H1 (cell line): Measurements from ENCODE around the gene DTWD1. TPM values are rescaled to one million over a fixed set of nuclear protein-coding genes. Genes with fewer than 3 reads are reported as not detected.

Experiments used
- CTCF ChIA-PET: fragments of 300-600 bp; sonication (Branson Sonifier 250); formaldehyde crosslinking; loops from one replicate; lab custom pipeline; 2021; ENCODE audit not compliant: partially characterized antibody; lab: Charles Lee
- POLR2A ChIA-PET: fragments of 300-600 bp; sonication (Branson Sonifier 250); formaldehyde crosslinking; loops from one replicate; lab custom pipeline; 2021; ENCODE audit warnings: inconsistent platforms; ENCODE audit not compliant: partially characterized antibody; lab: Charles Lee
- DNase-seq, 2 experiments: peaks; one replicate each; pipeline versions ENCODE4 v3.0.0 to v3.0.0-alpha.2; 2010 to 2022; ENCODE audit warnings: low spot score in 2 of 2, low read depth in 1 of 2, mixed read lengths in 1 of 2
- FAIRE-seq: peaks from 2 replicates; lab custom pipeline; 2011; peaks lifted over from hg19 to GRCh38; lab: Jason Lieb, UNC
- H2AFZ ChIP-seq: 2 replicates; pipeline ENCODE4 v1.8.1; 2012; ENCODE audit warnings: low read length, inconsistent platforms
- H2AK5ac ChIP-seq: 2 replicates; pipeline ENCODE4 v1.6.1; 2013; ENCODE audit warnings: low read depth, low read length
- H2BK120ac ChIP-seq: replicated peaks from 2 replicates; pipeline ENCODE3; 2013; ENCODE audit warnings: low read depth, low read length, inconsistent platforms
- H2BK12ac ChIP-seq: 2 replicates; pipeline ENCODE4 v1.6.1; 2013; ENCODE audit warnings: low read depth, low read length
- H2BK15ac ChIP-seq: 2 replicates; pipeline ENCODE4 v1.6.1; 2013; ENCODE audit warnings: low read length
- H2BK20ac ChIP-seq: 2 replicates; pipeline ENCODE4 v1.6.1; 2013; ENCODE audit warnings: low read length
- H2BK5ac ChIP-seq: 2 replicates; pipeline ENCODE4 v1.6.1; 2013; ENCODE audit warnings: low read depth, low read length
- H3K14ac ChIP-seq: 2 replicates; pipeline ENCODE4 v1.6.1; 2013; ENCODE audit warnings: inconsistent platforms; ENCODE audit not compliant: insufficient read length
- H3K18ac ChIP-seq: 2 replicates; pipeline ENCODE4 v1.6.1; 2013; ENCODE audit warnings: low read length; ENCODE audit errors: extremely low read depth
- H3K23ac ChIP-seq: 2 replicates; pipeline ENCODE4 v1.6.1; 2013; ENCODE audit warnings: inconsistent platforms; ENCODE audit not compliant: insufficient read length
- H3K23me2 ChIP-seq: 2 replicates; pipeline ENCODE4 v1.6.1; 2013; ENCODE audit warnings: low read depth, low read length
- H3K27ac ChIP-seq: 2 replicates; pipeline ENCODE4 v1.6.1; 2011; ENCODE audit warnings: low read depth, low read length, inconsistent platforms
- H3K27me3 ChIP-seq, 4 experiments: replicated peaks in 1 of 4; 1 replicate in 1 of 4; 2 replicates in 3 of 4; pipeline versions ENCODE4 v1.6.1 to v1.8.1; 2011 to 2013; ENCODE audit warnings: low read length in 3 of 4, mild to moderate bottlenecking in 3 of 4, inconsistent platforms in 2 of 4, mixed read lengths in 2 of 4, moderate library complexity in 1 of 4; ENCODE audit not compliant: control insufficient read depth in 3 of 4, insufficient read depth in 3 of 4; ENCODE audit errors: extremely low read depth in 1 of 4
- H3K36me3 ChIP-seq, 4 experiments: 2 replicates each; pipeline versions ENCODE4 v1.6.1 to v1.8.1; 2011 to 2013; ENCODE audit warnings: mild to moderate bottlenecking in 4 of 4, low read length in 3 of 4, moderate library complexity in 2 of 4, control low read depth in 1 of 4, inconsistent platforms in 1 of 4; ENCODE audit not compliant: insufficient read depth in 4 of 4, control insufficient read depth in 2 of 4
- H3K4ac ChIP-seq: replicated peaks from 2 replicates; pipeline ENCODE3; 2013; ENCODE audit warnings: low read length, low read depth, mixed read lengths, inconsistent platforms; ENCODE audit not compliant: insufficient read length
- H3K4me1 ChIP-seq, 4 experiments: replicated peaks in 1 of 4; 1 replicate in 1 of 4; 2 replicates in 3 of 4; pipeline versions ENCODE4 v1.6.1 to v1.8.1; 2011 to 2013; ENCODE audit warnings: low read length in 3 of 4, inconsistent platforms in 2 of 4, mixed read lengths in 1 of 4; ENCODE audit not compliant: insufficient read depth in 4 of 4, control insufficient read depth in 3 of 4
- H3K4me2 ChIP-seq, 2 experiments: 2 replicates each; pipeline versions ENCODE4 v1.6.1 to v1.8.1; 2011 to 2013; ENCODE audit warnings: low read depth in 2 of 2, low read length in 2 of 2, control low read depth in 1 of 2, inconsistent platforms in 1 of 2, mild to moderate bottlenecking in 1 of 2; ENCODE audit not compliant: insufficient read depth in 1 of 2
- H3K4me3 ChIP-seq, 4 experiments: fragments of 200-600, 300-600 bp in 1 of 4; sonication (generic), shearing (Covaris generic), sonication (Bioruptor Twin) in 1 of 4; 2 replicates each; pipeline versions ENCODE4 v1.5.1 to v1.8.1; 2011 to 2016; ENCODE audit warnings: low read length in 4 of 4, low read depth in 3 of 4, control low read depth in 2 of 4, inconsistent platforms in 2 of 4, mild to moderate bottlenecking in 2 of 4, mixed read lengths in 1 of 4, moderate library complexity in 1 of 4; ENCODE audit not compliant: insufficient read depth in 2 of 4; ENCODE audit errors: extremely low read depth in 1 of 4
- H3K56ac ChIP-seq: replicated peaks from 2 replicates; pipeline ENCODE3; 2013; ENCODE audit warnings: low read depth, mild to moderate bottlenecking, mixed read lengths, low read length, inconsistent platforms; ENCODE audit not compliant: insufficient read length
- H3K79me1 ChIP-seq: 2 replicates; pipeline ENCODE4 v1.6.1; 2013; ENCODE audit warnings: low read depth, low read length, control low read depth
- H3K79me2 ChIP-seq, 2 experiments: 2 replicates each; pipeline versions ENCODE4 v1.6.1 to v1.8.1; 2012 to 2013; ENCODE audit warnings: low read length in 2 of 2, mild to moderate bottlenecking in 2 of 2, inconsistent platforms in 1 of 2; ENCODE audit not compliant: insufficient read depth in 2 of 2, control insufficient read depth in 1 of 2
- H3K9ac ChIP-seq, 4 experiments: replicated peaks in 1 of 4; 1 replicate in 1 of 4; 2 replicates in 3 of 4; pipeline versions ENCODE4 v1.6.1 to v1.8.1; 2011 to 2013; ENCODE audit warnings: low read depth in 3 of 4, low read length in 3 of 4, control low read depth in 2 of 4, mild to moderate bottlenecking in 2 of 4, moderate library complexity in 2 of 4, inconsistent platforms in 1 of 4; ENCODE audit errors: extremely low read depth in 1 of 4
- H3K9me3 ChIP-seq, 2 experiments: 2 replicates each; pipeline versions ENCODE4 v1.6.1 to v1.8.1; 2012 to 2013; ENCODE audit warnings: mild to moderate bottlenecking in 2 of 2, moderate library complexity in 2 of 2, control low read depth in 1 of 2, inconsistent platforms in 1 of 2, low read depth in 1 of 2, low read length in 1 of 2, mixed read lengths in 1 of 2; ENCODE audit not compliant: insufficient read depth in 2 of 2
- H4K20me1 ChIP-seq, 2 experiments: replicated peaks in 1 of 2; 2 replicates each; pipeline versions ENCODE3 to v1.8.1; 2011 to 2013; ENCODE audit warnings: inconsistent platforms in 2 of 2, low read length in 2 of 2, mild to moderate bottlenecking in 1 of 2; ENCODE audit not compliant: insufficient read depth in 2 of 2, control insufficient read depth in 1 of 2
- H4K5ac ChIP-seq: 2 replicates; pipeline ENCODE4 v1.6.1; 2013; ENCODE audit warnings: low read length, low read depth, mixed read lengths, inconsistent platforms; ENCODE audit not compliant: insufficient read length
- H4K8ac ChIP-seq: 2 replicates; pipeline ENCODE4 v1.8.0; 2013; ENCODE audit warnings: mild to moderate bottlenecking, moderate library complexity, low read length, inconsistent platforms; ENCODE audit not compliant: insufficient read depth; ENCODE audit errors: extremely low read depth
- H4K91ac ChIP-seq: replicated peaks from 2 replicates; pipeline ENCODE3; 2013; ENCODE audit warnings: low read length, mixed read lengths, inconsistent platforms; ENCODE audit not compliant: insufficient read length
- JUN ChIP-seq: IDR thresholded peaks from 2 replicates; pipeline ENCODE4 v1.6.1; 2011; ENCODE audit warnings: low read depth, mild to moderate bottlenecking, improper control_type of control experiment, low read length
- NRF1 ChIP-seq: IDR thresholded peaks from 2 replicates; pipeline ENCODE4 v1.6.1; 2011; ENCODE audit warnings: mild to moderate bottlenecking, low read depth, low read length, improper control_type of control experiment
- RAD21 ChIP-seq, 2 experiments: IDR thresholded peaks in 1 of 2; conservative IDR thresholded peaks in 1 of 2; 2 replicates each; pipeline ENCODE4 v1.6.1; 2011; ENCODE audit warnings: low read depth in 2 of 2, low read length in 2 of 2, improper control_type of control experiment in 1 of 2, inconsistent platforms in 1 of 2, mild to moderate bottlenecking in 1 of 2, moderate library complexity in 1 of 2
- SAP30 ChIP-seq: fragments of 300-600 bp; sonication (generic); IDR thresholded peaks from 2 replicates; pipeline ENCODE4 v1.7.1; 2012; ENCODE audit warnings: low read length, moderate library complexity, mild to moderate bottlenecking, inconsistent platforms; ENCODE audit not compliant: insufficient read depth, insufficient replicate concordance
- SP2 ChIP-seq: IDR thresholded peaks from 2 replicates; pipeline ENCODE4 v1.6.1; 2012; ENCODE audit warnings: mild to moderate bottlenecking, low read length, inconsistent platforms
- WGBS, 2 experiments: shearing (Covaris generic) in 1 of 2; methylation state at CpG; one replicate each; pipeline versions ENCODE4 v1.1.6 to v1.1.7; 2013 to 2015; ENCODE audit warnings: low lambda C conversion rate in 2 of 2, mixed read lengths in 2 of 2, inconsistent platforms in 1 of 2, low coverage in 1 of 2, missing lambda C conversion rate in 1 of 2; ENCODE audit not compliant: insufficient replicate concordance in 2 of 2, insufficient coverage in 1 of 2, insufficient read length in 1 of 2; ENCODE audit errors: extremely low coverage in 1 of 2, missing lambda C conversion rate in 1 of 2; 5-methylcytosine and 5-hydroxymethylcytosine counted together
- polyA plus RNA-seq, 7 experiments: library from polyadenylated mRNA; depleted of rRNA in 3 of 7; stranded (reverse) in 5 of 7; unstranded in 2 of 7; fragments of >200 nt in 5 of 7; fragments of 200-250 nt in 2 of 7; gene quantifications; 1 replicate in 5 of 7; 2 replicates in 1 of 7; 4 replicates in 1 of 7; pipeline versions ENCODE4 v1.2.1 to v1.2.3, GENCODE V29; 2011 to 2013; ENCODE audit warnings: missing spikeins in 2 of 7, mixed read lengths in 2 of 7
- total RNA-seq: library from RNA; stranded (reverse); fragmentation: NEBNext Ultra II Directional; extraction: Animal tissue kit (Norgen Biotek cat#: 25700); gene quantifications from 2 replicates; pipeline ENCODE4 v1.2.1, GENCODE V29; 2021
- TF ChIP-seq, protein P1 (sequence below), 3 experiments: IDR thresholded peaks; 1 replicate in 2 of 3; 2 replicates in 1 of 3; pipeline versions ENCODE4 v1.5.1 to v1.6.1; 2011; ENCODE audit warnings: low read length in 3 of 3, mild to moderate bottlenecking in 3 of 3, inconsistent platforms in 2 of 3, low read depth in 1 of 3, moderate library complexity in 1 of 3; ENCODE audit not compliant: insufficient read depth in 1 of 3; ENCODE audit errors: control extremely low read depth in 1 of 3

Gene DTWD1
- total and polyA plus RNA-seq, 2 of the 8 experiments (the other 6 are each of a cell fraction or from before 2014, with no cell fraction given) = 10.4 to 32.4 TPM

- no peak overlapping the region for H2BK15ac ChIP-seq
- ChIA-PET CTCF (interaction anchor here (0.6 to 1.1 kb wide), 7 partner anchors 10 to 380 kb away, joined by 3 to 4 read pairs (median 4); no protein-coding TSS in a partner anchor), POLR2A (interaction anchor here (0.7 kb wide), 1 partner anchor 576 kb away, joined by 3 read pairs; the partner anchor contains the start of gene SECISBP2L)
- no peaks in the 10 kb centered on the region for H3K9me3 ChIP-seq
- H3K23ac ChIP-seq = no peak overlapping the region
- no peak for DNase-seq
- H3K27me3 ChIP-seq = no peaks in the 10 kb centered on the region
- no peak overlapping the region for H2AK5ac ChIP-seq
- H3K4me1 ChIP-seq = peaks cover 0 to 4% (median 2%) of the 10 kb centered on the region in 4 experiments; a peak in 3 of 7 replicates
- WGBS, 2 experiments = 75% methylated on average over 3 of the region's 3 CpGs; no CpG with 5 or more reads in 1 of the 2 experiments
- no peaks in the 10 kb centered on the region for H4K20me1 ChIP-seq
- no peak overlapping the region for H3K56ac ChIP-seq
- no peaks in the 10 kb centered on the region; the same call in 1 of the 2 replicates for H3K79me1 ChIP-seq
- H3K4me2 ChIP-seq = peak overlapping the region; percentile 70 to 74; a peak in 2 of 4 replicates
- FAIRE-seq = no peak
- no peak overlapping the region for H4K5ac ChIP-seq
- no peaks in the 10 kb centered on the region for H3K23me2 ChIP-seq
- no peak overlapping the region for H3K18ac ChIP-seq
- H2BK5ac ChIP-seq = no peak overlapping the region
- peaks cover 0 to 24% (median 7%) of the 10 kb centered on the region in 4 experiments; a peak in 6 of 8 replicates for H3K36me3 ChIP-seq
- H2AFZ ChIP-seq = no peak overlapping the region
- no peak overlapping the region for H2BK12ac ChIP-seq
- H2BK20ac ChIP-seq = no peak overlapping the region
- no peak overlapping the region for H3K4ac ChIP-seq
- H4K91ac ChIP-seq = no peak overlapping the region
- H3K9ac ChIP-seq = no peak overlapping the region
- peak overlapping the region in 1 of 4 experiments; percentile 87; a peak in 2 of 8 replicates for H3K4me3 ChIP-seq
- TF ChIP-seq SAP30 = no peak
- TF ChIP-seq, protein P1, sequence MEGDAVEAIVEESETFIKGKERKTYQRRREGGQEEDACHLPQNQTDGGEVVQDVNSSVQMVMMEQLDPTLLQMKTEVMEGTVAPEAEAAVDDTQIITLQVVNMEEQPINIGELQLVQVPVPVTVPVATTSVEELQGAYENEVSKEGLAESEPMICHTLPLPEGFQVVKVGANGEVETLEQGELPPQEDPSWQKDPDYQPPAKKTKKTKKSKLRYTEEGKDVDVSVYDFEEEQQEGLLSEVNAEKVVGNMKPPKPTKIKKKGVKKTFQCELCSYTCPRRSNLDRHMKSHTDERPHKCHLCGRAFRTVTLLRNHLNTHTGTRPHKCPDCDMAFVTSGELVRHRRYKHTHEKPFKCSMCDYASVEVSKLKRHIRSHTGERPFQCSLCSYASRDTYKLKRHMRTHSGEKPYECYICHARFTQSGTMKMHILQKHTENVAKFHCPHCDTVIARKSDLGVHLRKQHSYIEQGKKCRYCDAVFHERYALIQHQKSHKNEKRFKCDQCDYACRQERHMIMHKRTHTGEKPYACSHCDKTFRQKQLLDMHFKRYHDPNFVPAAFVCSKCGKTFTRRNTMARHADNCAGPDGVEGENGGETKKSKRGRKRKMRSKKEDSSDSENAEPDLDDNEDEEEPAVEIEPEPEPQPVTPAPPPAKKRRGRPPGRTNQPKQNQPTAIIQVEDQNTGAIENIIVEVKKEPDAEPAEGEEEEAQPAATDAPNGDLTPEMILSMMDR (IDR thresholded peaks at IDR 0.05; ENCODE audit: control extremely low read depth in 1 of 3, insufficient read depth in 1 of 3, low read depth in 1 of 3, low read length in 3 of 3) = peak in 2 of 3 experiments; percentile 11 to 32; a peak in 1 of 4 replicates
- no peak for TF ChIP-seq NRF1
- TF ChIP-seq RAD21 (IDR thresholded peaks at IDR 0.05 in 1 of 2, conservative IDR thresholded peaks at IDR 0.05 in 1 of 2; ENCODE audit: low read depth in 2 of 2, low read length in 2 of 2) = peak; percentile 22 to 23
- TF ChIP-seq SP2 = no peak
- TF ChIP-seq JUN = no peak
- H4K8ac ChIP-seq = no peak overlapping the region
- no peak overlapping the region for H2BK120ac ChIP-seq
- H3K14ac ChIP-seq = no peak overlapping the region
- peaks cover 0 to 53% of the 10 kb centered on the region in 2 experiments; a peak in 2 of 4 replicates for H3K79me2 ChIP-seq
- no peak overlapping the region for H3K27ac ChIP-seq
These were observed 1.7 kb downstream of the DTWD1 start for GRCh38 chr15:49622561-49622960.
